HTR-8/SVneo (cell line): Measurements from ENCODE around the gene S100A9.
A peak's percentile ranks its signal among the peaks of the same experiment; 100 is the strongest.

Source experiments
- DNase-seq: peaks from one replicate; pipeline ENCODE4 v3.0.0; 2011; ENCODE audit warnings: low spot score, mixed read lengths; ENCODE audit not compliant: insufficient read length
- FAIRE-seq: peaks from 2 replicates; lab custom pipeline; 2011; peaks lifted over from hg19 to GRCh38; lab: Jason Lieb, UNC

The S100A9 gene

GRCh38 chr1:153358691-153358975 lies 979 bp downstream of the S100A9 start:
- FAIRE-seq (no peak), DNase-seq (no peak)

DNA sequence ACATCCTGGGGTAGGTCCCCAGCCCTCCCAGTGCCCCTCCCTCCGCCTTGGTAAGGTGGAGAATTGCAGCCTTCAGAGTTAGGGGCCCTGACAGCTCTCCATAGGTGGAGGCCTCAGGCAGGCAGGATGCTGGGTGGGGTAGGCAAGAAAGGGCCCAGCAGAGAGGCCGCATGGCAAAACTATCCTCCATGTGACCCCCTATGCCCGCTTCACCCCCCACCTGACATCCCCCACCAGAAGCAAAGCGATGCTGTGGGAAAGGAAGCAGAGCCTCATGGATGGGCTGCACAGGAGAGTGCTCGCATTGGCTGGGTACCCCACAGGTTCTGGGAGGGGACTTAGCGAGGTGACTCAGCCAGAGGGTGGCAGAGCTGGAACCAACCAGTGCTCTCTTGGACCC lies 1.6 kb downstream of the S100A9 start:
- DNase-seq: no peak
- no peak for FAIRE-seq

DNA sequence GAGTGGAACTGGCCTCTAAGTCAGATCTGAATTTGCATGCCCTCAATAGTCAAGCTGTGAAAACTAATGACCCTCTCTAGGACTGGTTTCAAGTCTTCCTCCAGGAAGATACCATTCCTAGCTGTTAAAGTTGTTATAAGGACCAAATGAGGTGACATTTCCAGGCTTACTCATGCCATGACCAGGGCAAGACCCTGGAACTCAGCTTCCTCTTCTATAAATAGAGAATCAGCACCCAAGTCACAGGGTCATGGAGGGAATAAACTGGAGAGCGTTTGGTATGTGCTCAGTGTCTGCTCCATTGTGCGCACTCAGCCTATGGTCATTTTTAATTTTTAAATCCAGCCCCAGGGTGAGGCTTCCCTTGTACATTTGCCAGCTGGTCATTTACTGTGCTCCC lies 2.5 kb downstream of the S100A9 start:
- FAIRE-seq: no peak

GRCh38 chr1:153360592-153361479 lies 3.2 kb downstream of the S100A9 start:
- DNase-seq (no peak), FAIRE-seq (no peak)

More for the DNA sequence above, 2.5 kb downstream of the S100A9 start:
- DNase-seq: no peak

- no peak for DNase-seq
- no peak for FAIRE-seq
These were observed 3.9 kb downstream of the S100A9 start for GRCh38 chr1:153361480-153362109.

DNA sequence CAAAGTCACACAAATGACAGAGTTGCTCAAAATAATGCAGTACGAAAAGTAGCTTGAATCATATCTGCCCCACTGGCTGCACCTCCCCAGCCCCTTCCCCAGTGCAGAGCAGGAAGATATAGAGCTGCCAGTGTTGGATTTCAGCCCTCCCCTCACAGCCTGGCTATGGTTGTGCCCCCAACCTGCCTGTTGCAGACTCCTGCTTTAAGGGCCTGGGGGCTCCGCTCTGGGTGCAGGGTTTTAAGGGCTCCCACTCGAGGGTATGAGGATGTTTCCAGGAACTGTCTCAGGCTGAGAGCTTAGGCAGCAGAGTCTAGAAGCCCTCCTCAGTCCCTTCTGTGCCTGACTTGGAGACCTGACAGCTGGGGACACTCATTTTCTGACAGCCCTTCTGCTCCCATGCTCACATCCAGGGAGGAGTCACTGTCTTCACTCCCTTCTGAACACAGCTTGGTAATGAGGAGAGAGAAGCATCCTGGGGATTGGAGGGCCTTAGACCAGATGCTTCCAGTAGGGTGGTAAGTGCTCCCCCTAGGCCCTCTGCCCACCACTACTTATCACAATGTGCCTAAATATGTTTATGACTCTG lies 4.6 kb downstream of the S100A9 start:
- DNase-seq (no peak), FAIRE-seq (no peak)

GRCh38 chr1:153363641-153364040 lies 6.0 kb downstream of the S100A9 start:
- FAIRE-seq: no peak

DNA sequence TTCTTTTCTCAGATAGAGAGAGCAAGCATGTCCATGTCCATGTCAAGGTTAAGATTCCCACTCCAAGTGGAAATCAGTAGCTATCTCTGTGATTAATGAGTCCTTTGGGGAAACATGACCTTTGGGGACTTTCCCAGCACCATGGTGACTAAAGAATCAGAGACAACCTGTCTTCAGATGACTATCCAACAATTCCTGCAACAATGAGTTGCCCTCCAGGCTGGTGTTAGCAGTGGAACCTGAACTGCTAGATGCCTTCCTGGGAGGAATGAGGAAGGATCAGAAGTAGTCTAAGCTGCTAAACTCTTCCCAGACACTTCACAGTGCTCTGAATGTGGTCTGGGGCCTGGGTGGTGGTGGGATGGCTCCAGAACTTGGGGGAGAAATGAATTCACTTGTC lies 6.5 kb downstream of the S100A9 start:
- FAIRE-seq: no peak

More at GRCh38 chr1:153363641-153364040, 6.0 kb downstream of the S100A9 start:
- DNase-seq: no peak

GRCh38 chr1:153364766-153365666 lies 7.4 kb downstream of the S100A9 start:
- DNase-seq (no peak), FAIRE-seq (no peak)

More for the DNA sequence above, 6.5 kb downstream of the S100A9 start:
- no peak for DNase-seq

DNA sequence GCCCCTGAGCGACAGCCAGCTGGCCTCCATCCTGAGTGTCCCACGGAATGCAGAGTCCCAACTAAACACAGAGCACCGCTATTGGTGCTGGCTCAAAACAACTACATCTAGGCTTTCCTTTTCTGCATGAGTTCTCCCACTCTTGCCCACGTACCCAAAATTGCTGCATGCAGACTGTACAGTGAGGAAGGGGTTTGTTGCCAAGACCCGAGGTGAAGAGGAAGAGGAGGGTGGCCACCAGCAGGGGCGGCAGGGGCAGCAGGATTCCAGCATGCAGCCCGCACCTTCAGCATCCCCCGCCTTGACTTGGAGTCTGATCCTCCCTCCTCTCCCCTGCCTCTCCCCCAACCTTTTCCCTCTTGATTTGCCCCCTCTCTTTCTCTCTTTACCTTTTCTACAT lies 8.0 kb downstream of the S100A9 start:
- FAIRE-seq (no peak), DNase-seq (no peak)

DNA sequence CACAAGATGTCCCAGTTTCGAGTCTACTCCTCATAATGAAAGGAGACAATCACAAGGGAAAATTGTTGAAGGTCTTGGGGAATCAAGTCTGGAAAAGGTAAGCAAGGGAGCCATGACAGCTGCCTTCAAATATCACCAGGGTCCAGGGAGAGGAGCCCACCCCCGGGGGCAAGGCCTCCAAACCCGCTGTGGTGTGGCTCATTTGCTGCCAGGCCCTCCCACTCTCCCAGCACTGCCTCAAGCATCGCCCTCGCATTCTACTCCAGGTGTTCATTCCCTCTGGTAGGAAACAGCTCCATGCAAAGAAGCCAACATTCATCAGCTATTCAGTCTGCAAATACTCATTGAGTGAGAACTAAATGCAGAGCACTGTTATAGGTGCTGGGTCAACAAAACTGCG lies 8.6 kb downstream of the S100A9 start:
- DNase-seq (no peak), FAIRE-seq (no peak)

GRCh38 chr1:153367090-153367489 lies 9.4 kb downstream of the S100A9 start:
- DNase-seq (no peak), FAIRE-seq (no peak)

DNA sequence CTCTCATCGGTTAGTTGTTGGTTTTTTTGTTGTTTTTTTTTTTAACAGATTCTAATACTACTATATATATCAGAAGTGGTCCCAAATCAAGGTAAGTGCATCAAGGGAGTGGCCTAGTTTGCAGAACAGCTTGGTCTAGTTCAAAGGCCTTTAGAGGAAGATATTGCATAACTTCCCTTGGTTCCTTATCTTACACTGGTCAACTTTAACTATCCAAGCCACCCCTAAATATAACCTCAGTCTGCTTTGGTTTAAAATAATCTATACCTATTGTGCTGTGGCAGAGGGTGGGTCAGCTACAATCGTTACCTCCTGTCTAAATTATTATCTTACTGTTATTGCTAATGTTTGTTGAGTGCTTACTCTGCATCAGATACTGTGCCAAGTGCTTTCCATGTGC lies 10.8 kb downstream of the S100A9 start:
- no peak for FAIRE-seq
- no peak for DNase-seq

- DNase-seq (no peak), FAIRE-seq (no peak)
These were observed 12.5 kb downstream of the S100A9 start for GRCh38 chr1:153370146-153370545.

- DNase-seq: no peak
- FAIRE-seq: no peak
These were observed 13.6 kb downstream of the S100A9 start for GRCh38 chr1:153371231-153371630.

- no peak for FAIRE-seq
These were observed 14.9 kb downstream of the S100A9 start for GRCh38 chr1:153372571-153372970.

GRCh38 chr1:153374071-153374470 lies 16.4 kb downstream of the S100A9 start:
- no peak for FAIRE-seq
- DNase-seq: no peak

More at GRCh38 chr1:153372571-153372970, 14.9 kb downstream of the S100A9 start:
- no peak for DNase-seq

DNA sequence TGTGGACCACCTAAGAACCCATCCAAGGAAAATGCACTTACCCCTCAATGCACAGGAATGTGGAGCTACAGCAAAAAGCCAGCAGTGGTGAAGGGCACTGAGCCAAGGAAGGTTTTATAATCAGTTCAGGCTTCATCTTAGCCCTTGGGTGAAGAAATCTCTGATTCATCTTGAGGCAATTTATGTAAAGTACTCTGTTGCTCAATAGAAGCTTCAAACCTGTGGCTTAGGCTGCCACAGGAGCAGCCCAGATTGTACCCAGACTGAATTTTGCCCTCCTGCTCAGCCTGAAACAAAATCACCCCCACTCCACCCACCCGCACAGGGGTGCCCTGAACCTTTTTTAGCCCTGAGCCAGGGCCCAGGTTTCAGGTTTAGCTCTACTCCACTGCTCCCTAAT lies 17.9 kb downstream of the S100A9 start, which contains the start of gene S100A12:
Gene S100A12, minus strand, starts transcription at position 111 of the 400 bp plus-strand sequence. CDS start 1,029 bp downstream, outside the sequence.
- peak; percentile 33 for DNase-seq

GRCh38 chr1:153379591-153379990 lies 21.9 kb downstream of the S100A9 start:
- no peak for FAIRE-seq
- no peak for DNase-seq

More for the DNA sequence above, 17.9 kb downstream of the S100A9 start, which contains the start of gene S100A12:
- FAIRE-seq: no peak

DNA sequence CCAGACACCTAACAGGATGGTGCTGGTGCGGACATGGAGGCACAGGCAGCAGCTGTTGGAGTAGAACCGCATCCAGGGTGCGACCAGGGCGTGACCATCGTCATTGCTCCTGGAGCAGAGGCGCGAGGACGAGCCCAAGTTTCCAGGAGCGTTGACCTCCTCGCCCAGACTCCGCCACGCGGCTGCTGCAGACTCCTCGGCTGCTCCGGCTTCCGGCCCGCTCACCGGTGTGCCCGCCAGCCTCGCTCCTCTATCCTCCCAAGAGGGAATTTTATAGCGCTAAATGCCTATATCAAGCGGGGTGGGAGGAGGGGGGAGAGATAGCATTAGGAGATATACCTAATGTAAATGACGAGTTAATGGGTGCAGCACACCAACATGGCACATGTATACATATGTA lies 23.1 kb downstream of the S100A9 start:
- DNase-seq: no peak
- FAIRE-seq: no peak
